GM12892 (cell line): ENCODE data around the gene KRTAP10-7.

ENCODE experiments used
- POLR2A ChIP-seq: IDR thresholded peaks from 2 replicates; pipeline ENCODE4 v1.6.1; 2011; ENCODE audit warnings: low read depth, low read length, control low read depth
- POLR2AphosphoS5 ChIP-seq: IDR thresholded peaks from 2 replicates; pipeline ENCODE4 v1.6.1; 2011; ENCODE audit warnings: low read depth, low read length, control low read depth

- TF ChIP-seq POLR2A (no peak), POLR2AphosphoS5 (no peak)
Observed at GRCh38 chr21:44551340-44551961, 48.9 kb upstream of the KRTAP10-7 start, which contains the start of gene KRTAP10-2.
